Neuronal stem cell (in vitro differentiated cells): ENCODE results near the gene ERVH48-1.
"Not testable (repeated sequence)": the region's sequence is repeated elsewhere in the genome, so short reads cannot be mapped to it uniquely, and the experiment has no call there.

Source experiments
- DNase-seq: peaks from one replicate; pipeline ENCODE4 v3.0.0-alpha.2; 2013; ENCODE audit warnings: low spot score
- H2AFZ ChIP-seq: one replicate; pipeline ENCODE4 v1.6.1; 2013; ENCODE audit warnings: mild to moderate bottlenecking, low read length, inconsistent platforms
- H2AK5ac ChIP-seq: 2 replicates; pipeline ENCODE4 v1.6.1; 2013; ENCODE audit warnings: low read depth, mild to moderate bottlenecking, inconsistent platforms, low read length, moderate library complexity, mixed read lengths
- H2BK120ac ChIP-seq: 2 replicates; pipeline ENCODE4 v1.6.1; 2013; ENCODE audit warnings: low read depth, mild to moderate bottlenecking, inconsistent platforms, low read length, moderate library complexity, mixed read lengths
- H2BK12ac ChIP-seq: one replicate; pipeline ENCODE4 v1.6.1; 2013; ENCODE audit warnings: low read length, inconsistent platforms
- H2BK15ac ChIP-seq: 2 replicates; pipeline ENCODE4 v1.6.1; 2013; ENCODE audit warnings: mild to moderate bottlenecking, low read length, inconsistent platforms, mixed read lengths
- H2BK5ac ChIP-seq: one replicate; pipeline ENCODE4 v1.6.1; 2013; ENCODE audit warnings: inconsistent platforms, mild to moderate bottlenecking, low read length, moderate library complexity
- H3K14ac ChIP-seq: one replicate; pipeline ENCODE4 v1.6.1; 2013; ENCODE audit warnings: low read length, inconsistent platforms
- H3K18ac ChIP-seq: 2 replicates; pipeline ENCODE4 v1.6.1; 2013; ENCODE audit warnings: low read length, inconsistent platforms
- H3K23ac ChIP-seq: 2 replicates; pipeline ENCODE4 v1.6.1; 2013; ENCODE audit warnings: low read depth, mild to moderate bottlenecking, mixed read lengths, low read length, inconsistent platforms; ENCODE audit not compliant: poor library complexity
- H3K27ac ChIP-seq: replicated peaks from 3 replicates; pipeline ENCODE4 v1.5.1; 2013; ENCODE audit warnings: low read length, inconsistent platforms
- H3K27me3 ChIP-seq, 3 experiments: 2 replicates each; pipeline ENCODE4 v1.6.1; 2013; ENCODE audit warnings: low read length in 3 of 3, mild to moderate bottlenecking in 2 of 3, inconsistent platforms in 1 of 3, low read depth in 1 of 3, mixed read lengths in 1 of 3, moderate library complexity in 1 of 3; ENCODE audit not compliant: control insufficient read depth in 3 of 3, insufficient read depth in 3 of 3
- H3K36me3 ChIP-seq, 2 donors: replicated peaks in 1 of 2; 2 replicates each; pipeline ENCODE4 v1.6.1; 2013; ENCODE audit warnings: low read length in 2 of 2; ENCODE audit not compliant: control insufficient read depth in 2 of 2, insufficient read depth in 2 of 2
- H3K4ac ChIP-seq: 2 replicates; pipeline ENCODE4 v1.6.1; 2013; ENCODE audit warnings: inconsistent platforms, mild to moderate bottlenecking, low read length, moderate library complexity
- H3K4me1 ChIP-seq, 2 donors: 1 replicate in 1 of 2; 2 replicates in 1 of 2; pipeline ENCODE4 v1.6.1; 2013; ENCODE audit warnings: low read length in 2 of 2, low read depth in 1 of 2; ENCODE audit not compliant: control insufficient read depth in 2 of 2, insufficient read depth in 1 of 2
- H3K4me2 ChIP-seq: one replicate; pipeline ENCODE4 v1.6.1; 2013; ENCODE audit warnings: mild to moderate bottlenecking, low read length, inconsistent platforms; ENCODE audit not compliant: insufficient read depth, poor library complexity, severe bottlenecking
- H3K4me3 ChIP-seq, 2 donors: 2 replicates each; pipeline ENCODE4 v1.5.1; 2013; ENCODE audit warnings: low read length in 2 of 2, mild to moderate bottlenecking in 2 of 2, inconsistent platforms in 1 of 2, moderate library complexity in 1 of 2
- H3K79me1 ChIP-seq: one replicate; pipeline ENCODE4 v1.6.1; 2013; ENCODE audit warnings: low read depth, mild to moderate bottlenecking, inconsistent platforms, low read length, moderate library complexity
- H3K9ac ChIP-seq: one replicate; pipeline ENCODE4 v1.6.1; 2013; ENCODE audit warnings: mild to moderate bottlenecking, low read depth, low read length, inconsistent platforms; ENCODE audit not compliant: poor library complexity
- H3K9me3 ChIP-seq, 2 donors: replicated peaks in 1 of 2; 2 replicates each; pipeline versions ENCODE3 to v1.6.1; 2013; ENCODE audit warnings: low read length in 2 of 2, mild to moderate bottlenecking in 2 of 2, inconsistent platforms in 1 of 2, low read depth in 1 of 2, mixed read lengths in 1 of 2, moderate library complexity in 1 of 2; ENCODE audit not compliant: control insufficient read depth in 2 of 2, insufficient read depth in 1 of 2
- H4K8ac ChIP-seq: one replicate; pipeline ENCODE4 v1.6.1; 2013; ENCODE audit warnings: low read depth, mild to moderate bottlenecking, inconsistent platforms, low read length, moderate library complexity
- H4K91ac ChIP-seq: one replicate; pipeline ENCODE4 v1.6.1; 2013; ENCODE audit warnings: low read length, low read depth, mild to moderate bottlenecking, inconsistent platforms; ENCODE audit not compliant: poor library complexity
- WGBS, 2 donors: extraction: QIAGEN DNeasy Blood & Tissue Kit; methylation state at CpG; one replicate each; pipeline ENCODE4 v1.1.7; 2013; ENCODE audit warnings: missing lambda C conversion rate in 2 of 2, mixed read lengths in 1 of 2; ENCODE audit not compliant: insufficient read length in 2 of 2, insufficient replicate concordance in 1 of 2; ENCODE audit errors: extremely low coverage in 2 of 2; 5-methylcytosine and 5-hydroxymethylcytosine counted together

The ERVH48-1 gene

DNA sequence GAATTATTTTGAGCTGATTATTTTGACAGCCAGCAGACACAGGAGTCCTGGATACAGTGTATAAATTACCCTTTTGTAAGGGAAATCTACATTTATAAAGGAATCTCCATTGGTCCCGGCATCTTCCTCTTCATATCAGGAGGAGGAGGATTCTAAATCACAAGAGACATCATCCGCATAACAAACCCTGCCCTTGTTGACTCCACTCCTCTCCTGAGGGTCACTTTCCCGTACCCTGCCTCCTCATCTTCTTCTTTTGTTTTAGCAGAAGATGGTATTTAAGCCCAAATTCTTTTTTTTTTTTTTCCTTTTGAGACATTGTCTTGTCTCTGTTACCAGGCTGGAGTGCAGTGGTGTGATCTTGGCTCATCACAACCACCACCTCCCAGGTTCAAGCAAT lies 34.3 kb upstream of the ERVH48-1 start:
- WGBS, 2 donors: no CpG with 5 or more reads among the region's 3 CpGs
- Histone ChIP-seq H3K4me1 (peaks cover 0 to 2% of the 10 kb centered on the region in 2 donors), H3K23ac (no peak overlapping the region), H2AFZ (no peak overlapping the region), H3K18ac (no peak overlapping the region), H3K4me2 (no peak overlapping the region), H3K36me3 (no peaks in the 10 kb centered on the region), H4K8ac (no peak overlapping the region), H3K27ac (no peak overlapping the region), H4K91ac (no peak overlapping the region), H2BK5ac (no peak overlapping the region), H3K14ac (no peak overlapping the region), H2AK5ac (no peak overlapping the region), H3K4ac (no peak overlapping the region), H2BK12ac (no peak overlapping the region), H3K4me3 (no peak overlapping the region), H3K9ac (no peak overlapping the region), H2BK15ac (no peak overlapping the region), H3K9me3 (peaks cover 0 to 2% of the 10 kb centered on the region in 2 donors), H2BK120ac (no peak overlapping the region), H3K27me3 (no peaks in the 10 kb centered on the region), H3K79me1 (no peaks in the 10 kb centered on the region)
- no peak for DNase-seq

DNA sequence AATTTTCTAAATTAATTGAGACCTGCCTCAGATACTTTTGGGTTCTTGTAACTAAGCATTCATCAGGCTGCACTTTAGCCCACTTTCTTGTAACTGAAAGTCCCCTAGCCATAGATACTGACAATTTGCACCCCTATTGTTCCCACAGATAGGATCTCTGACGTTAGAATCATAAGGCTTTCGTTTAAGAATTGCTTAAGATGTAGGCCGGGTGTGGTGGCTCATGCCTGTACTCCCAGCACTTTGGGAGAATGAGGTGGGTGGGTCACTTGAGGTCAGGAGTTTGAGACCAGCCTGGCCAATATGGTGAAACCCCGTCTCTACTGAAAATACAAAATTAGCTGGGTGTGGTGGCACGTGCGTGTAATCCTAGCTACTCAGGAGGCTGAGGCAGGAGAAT lies 32.7 kb upstream of the ERVH48-1 start:
- not testable (repeated sequence) for H2BK120ac ChIP-seq, H3K4ac ChIP-seq, H3K27ac ChIP-seq, H3K14ac ChIP-seq, H3K9ac ChIP-seq, DNase-seq, H2AFZ ChIP-seq, H2BK12ac ChIP-seq, H3K36me3 ChIP-seq, H3K9me3 ChIP-seq, H2AK5ac ChIP-seq, H3K27me3 ChIP-seq, H3K4me2 ChIP-seq, H3K79me1 ChIP-seq, H3K4me1 ChIP-seq, H3K18ac ChIP-seq, H2BK5ac ChIP-seq, H3K23ac ChIP-seq, H4K91ac ChIP-seq, H3K4me3 ChIP-seq, H2BK15ac ChIP-seq, H4K8ac ChIP-seq
- no CpG with 5 or more reads among the region's 6 CpGs for WGBS, 2 donors

DNA sequence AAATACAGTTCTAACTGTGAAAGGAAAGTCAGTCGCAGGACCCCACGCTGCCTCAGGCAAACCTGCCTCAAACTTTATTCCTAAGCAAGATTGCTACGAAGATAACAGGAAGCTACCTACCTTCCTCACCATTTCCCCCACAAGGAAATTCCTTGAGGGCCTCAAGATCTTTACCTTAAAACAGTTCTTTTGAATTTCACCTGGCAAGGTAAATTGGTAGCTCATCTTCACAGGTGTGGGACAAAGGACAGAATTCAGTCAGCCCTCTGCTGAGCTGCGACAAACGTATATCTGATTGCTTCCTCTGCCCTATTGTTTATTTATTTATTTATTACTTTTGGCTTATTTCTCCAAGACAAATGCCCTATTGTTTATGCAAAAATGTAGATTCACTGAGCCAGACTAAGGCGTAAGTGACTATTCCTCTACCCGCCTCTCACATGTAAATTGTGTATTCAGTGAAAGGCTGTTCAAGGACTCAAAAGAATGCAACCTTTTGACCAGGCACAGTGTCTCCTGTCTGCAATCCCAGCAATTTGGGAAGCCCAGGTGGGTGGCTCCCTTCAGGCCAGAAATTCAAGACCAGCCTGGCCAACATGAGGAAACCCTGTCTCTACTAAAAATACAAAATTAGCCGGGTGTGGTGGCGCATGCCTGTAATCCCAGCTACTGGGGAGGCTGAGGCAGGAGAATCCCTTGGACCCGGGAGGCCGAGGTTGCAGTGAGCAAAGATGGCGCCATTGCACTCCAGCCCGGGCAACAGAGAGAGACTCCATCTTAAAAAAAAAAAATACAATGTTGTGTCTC lies 31.6 kb upstream of the ERVH48-1 start:
- H3K27ac ChIP-seq: no peak overlapping the region

DNA sequence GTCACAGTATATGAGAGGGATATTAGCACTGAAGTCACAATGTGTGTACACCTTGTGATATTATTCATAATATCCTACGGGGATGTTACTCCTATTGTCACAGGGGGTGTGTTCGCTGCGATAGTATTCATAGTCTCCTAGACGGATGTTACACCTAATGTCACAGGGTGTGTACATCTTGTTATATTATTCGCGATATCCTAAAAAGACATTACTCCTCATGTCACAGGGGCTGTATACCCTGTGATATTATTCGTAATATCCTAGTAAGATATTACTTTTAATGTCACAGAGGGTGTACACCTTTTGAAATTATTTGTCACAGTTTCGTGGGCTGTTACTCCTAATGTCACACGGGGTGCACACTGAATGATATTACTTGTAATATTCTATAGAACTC lies 25.8 kb upstream of the ERVH48-1 start:
- H2BK120ac ChIP-seq, DNase-seq, H4K91ac ChIP-seq, H3K9me3 ChIP-seq, H3K4me1 ChIP-seq, H2BK12ac ChIP-seq, H3K18ac ChIP-seq, H2AK5ac ChIP-seq, H4K8ac ChIP-seq, H2BK15ac ChIP-seq, H3K4me3 ChIP-seq, H3K9ac ChIP-seq, H3K23ac ChIP-seq, H3K79me1 ChIP-seq, H3K4ac ChIP-seq, H3K14ac ChIP-seq, H2BK5ac ChIP-seq, H3K36me3 ChIP-seq, H2AFZ ChIP-seq, H3K4me2 ChIP-seq, H3K27ac ChIP-seq, H3K27me3 ChIP-seq: not testable (repeated sequence)
- WGBS, 2 donors: no CpG with 5 or more reads among the region's 9 CpGs

More for the DNA sequence above, 31.6 kb upstream of the ERVH48-1 start:
- no peak overlapping the region for H2BK15ac ChIP-seq
- no peak overlapping the region for H2AFZ ChIP-seq
- H3K4me1 ChIP-seq: no peaks in the 10 kb centered on the region
- no peaks in the 10 kb centered on the region for H3K36me3 ChIP-seq
- no peak for DNase-seq
- H3K9me3 ChIP-seq: peaks cover 0 to 2% of the 10 kb centered on the region in 2 donors
- H3K4ac ChIP-seq: no peak overlapping the region
- no peak overlapping the region for H2BK5ac ChIP-seq
- H3K27me3 ChIP-seq: no peaks in the 10 kb centered on the region
- H2BK120ac ChIP-seq: no peak overlapping the region
- H3K18ac ChIP-seq: no peak overlapping the region
- no peak overlapping the region for H3K23ac ChIP-seq
- no peak overlapping the region for H3K9ac ChIP-seq
- H3K14ac ChIP-seq: no peak overlapping the region
- H2BK12ac ChIP-seq: no peak overlapping the region
- H4K8ac ChIP-seq: no peak overlapping the region
- H3K4me3 ChIP-seq: no peak overlapping the region
- no peak overlapping the region for H2AK5ac ChIP-seq
- no peaks in the 10 kb centered on the region for H3K79me1 ChIP-seq
- no peak overlapping the region for H3K4me2 ChIP-seq
- no CpG with 5 or more reads among the region's 13 CpGs for WGBS, 2 donors
- no peak overlapping the region for H4K91ac ChIP-seq
